ENCODE results near the gene OR8K3. TPM values are rescaled to one million over a fixed set of nuclear protein-coding genes. Genes with fewer than 3 reads are reported as not detected.
A peak's percentile ranks its signal among the peaks of the same experiment; 100 is the strongest.

OR8K3 gene
- total and polyA plus RNA-seq, 4 donors: not detected

GRCh38 chr11:56292154-56292553 lies 22.8 kb upstream of the OR8K3 start, which contains the start of gene OR8H1:
Gene OR8H1, minus strand, starts transcription at chr11:56292254. Its CDS starts 1,192 bp downstream, at chr11:56291062.
- no peaks in the 10 kb centered on the region for H3K9me3 ChIP-seq (ENCODE audit: control insufficient read depth in 4 of 4, low read length in 3 of 4)
- no peak within 1 kb of the TSS for H3K4me3 ChIP-seq (ENCODE audit: low read depth in 1 of 3, low read length in 3 of 3)
- 50% methylated on average over 2 of the region's 2 CpGs for WGBS
- no peak for DNase-seq (ENCODE audit: low spot score)
- H3K36me3 ChIP-seq (ENCODE audit: control insufficient read depth in 4 of 4, insufficient read depth in 3 of 4, low read depth in 1 of 4, low read length in 3 of 4): no peaks in the 10 kb centered on the region
- H3K27me3 ChIP-seq (ENCODE audit: control insufficient read depth in 4 of 4, insufficient read depth in 4 of 4, low read length in 3 of 4): no peaks in the 10 kb centered on the region
- H3K9ac ChIP-seq (ENCODE audit: low read depth in 1 of 2, low read length in 2 of 2): no peak within 1 kb of the TSS
- no peak within 1 kb of the TSS for H3K27ac ChIP-seq (ENCODE audit: low read depth in 1 of 2, low read length in 2 of 2)
- no peaks in the 10 kb centered on the region for H3K4me1 ChIP-seq (ENCODE audit: control insufficient read depth in 4 of 4, insufficient read depth in 4 of 4, low read length in 3 of 4)
- TF ChIP-seq ZBTB33 (IDR thresholded peaks at IDR 0.05): no peak

GRCh38 chr11:56296898-56297297 lies 18.0 kb upstream of the OR8K3 start:
- DNase-seq (ENCODE audit: low spot score): no peak
- no peak overlapping the region for H3K27ac ChIP-seq (ENCODE audit: low read depth in 1 of 2, low read length in 2 of 2)

GRCh38 chr11:56307836-56308235 lies 7.1 kb upstream of the OR8K3 start:
- H3K36me3 ChIP-seq (ENCODE audit: control insufficient read depth in 4 of 4, insufficient read depth in 3 of 4, low read depth in 1 of 4, low read length in 3 of 4): no peaks in the 10 kb centered on the region
- peak overlapping the region in 1 of 3 donors; percentile 11 for H3K4me3 ChIP-seq (ENCODE audit: low read depth in 1 of 3, low read length in 3 of 3)
- TF ChIP-seq YY1 (IDR thresholded peaks at IDR 0.05): no peak
- no peak for TF ChIP-seq REST (IDR thresholded peaks at IDR 0.05)
- TF ChIP-seq MAX (IDR thresholded peaks at IDR 0.05): no peak
- TF ChIP-seq HNF4A (conservative IDR thresholded peaks at IDR 0.05): no peak
- TF ChIP-seq CTCF (IDR thresholded peaks at IDR 0.05; ENCODE audit: low read depth, low read length, missing input control): no peak
- TF ChIP-seq RAD21 (IDR thresholded peaks at IDR 0.05): no peak
- TF ChIP-seq TAF1 (conservative IDR thresholded peaks at IDR 0.05): no peak
- H3K9ac ChIP-seq (ENCODE audit: low read depth in 1 of 2, low read length in 2 of 2): no peak overlapping the region
- H3K27me3 ChIP-seq (ENCODE audit: control insufficient read depth in 4 of 4, insufficient read depth in 4 of 4, low read length in 3 of 4): no peaks in the 10 kb centered on the region
- H3K27ac ChIP-seq (ENCODE audit: low read depth in 1 of 2, low read length in 2 of 2): no peak overlapping the region
- DNase-seq (ENCODE audit: low spot score): no peak
- 75% methylated on average over 3 of the region's 3 CpGs for WGBS
- H3K4me1 ChIP-seq (ENCODE audit: control insufficient read depth in 4 of 4, insufficient read depth in 4 of 4, low read length in 3 of 4): no peaks in the 10 kb centered on the region
- peaks cover 0 to 6% (median 2%) of the 10 kb centered on the region in 4 donors for H3K9me3 ChIP-seq (ENCODE audit: control insufficient read depth in 4 of 4, low read length in 3 of 4)

More at GRCh38 chr11:56296898-56297297, 18.0 kb upstream of the OR8K3 start:
- Histone ChIP-seq H3K9me3 (ENCODE audit: control insufficient read depth in 4 of 4, low read length in 3 of 4) (no peaks in the 10 kb centered on the region), H3K4me3 (ENCODE audit: low read depth in 1 of 3, low read length in 3 of 3) (no peak overlapping the region), H3K4me1 (ENCODE audit: control insufficient read depth in 4 of 4, insufficient read depth in 4 of 4, low read length in 3 of 4) (no peaks in the 10 kb centered on the region), H3K9ac (ENCODE audit: low read depth in 1 of 2, low read length in 2 of 2) (no peak overlapping the region), H3K27me3 (ENCODE audit: control insufficient read depth in 4 of 4, insufficient read depth in 4 of 4, low read length in 3 of 4) (no peaks in the 10 kb centered on the region), H3K36me3 (ENCODE audit: control insufficient read depth in 4 of 4, insufficient read depth in 3 of 4, low read depth in 1 of 4, low read length in 3 of 4) (no peaks in the 10 kb centered on the region)
- TF ChIP-seq EGR1 (IDR thresholded peaks at IDR 0.05; ENCODE audit: low read depth in 2 of 2): no peak
- TF ChIP-seq SP1 (IDR thresholded peaks at IDR 0.05): no peak
- TF ChIP-seq ATF3 (IDR thresholded peaks at IDR 0.05): no peak
- TF ChIP-seq CTCF (IDR thresholded peaks at IDR 0.05; ENCODE audit: low read depth, low read length, missing input control): no peak
- TF ChIP-seq HNF4G (IDR thresholded peaks at IDR 0.05): no peak
- TF ChIP-seq RXRA (IDR thresholded peaks at IDR 0.05): no peak
- TF ChIP-seq GABPA (IDR thresholded peaks at IDR 0.05 in 1 of 2, conservative IDR thresholded peaks at IDR 0.05 in 1 of 2): no peak
- 77% methylated on average over 4 of the region's 4 CpGs for WGBS
